PC-9 (cell line): ENCODE measurements around the gene MPI. TPM values are rescaled to one million over a fixed set of nuclear protein-coding genes. Genes with fewer than 3 reads are reported as not detected.

Experiments used
- BruUV-seq: library from RNA; stranded (reverse); fragments of 400-500 nt; replicated peaks from 2 replicates; lab custom pipeline; 2021; lab: Mats Ljungman, UMichigan
- CTCF ChIA-PET: fragments of 300-600 bp; sonication (Branson Sonifier 250); formaldehyde crosslinking; loops from one replicate; lab custom pipeline; 2022; ENCODE audit warnings: antibody characterized with exemption; lab: Charles Lee
- POLR2A ChIA-PET: fragments of 300-600 bp; sonication (Branson Sonifier 250); formaldehyde crosslinking; loops from one replicate; lab custom pipeline; 2022; ENCODE audit warnings: antibody characterized with exemption; ENCODE audit not compliant: unreplicated experiment; lab: Charles Lee
- DNase-seq, 2 experiments: peaks; one replicate each; pipeline versions ENCODE4 v3.0.0 to v3.0.0-alpha.2; 2015 to 2022; ENCODE audit warnings: mixed read lengths in 1 of 2
- H2AFZ ChIP-seq: fragments of 200-600 bp; sonication (generic); 2 replicates; pipeline ENCODE4 v1.8.1; 2017; ENCODE audit warnings: antibody characterized with exemption
- H3F3A ChIP-seq: fragments of 200-600 bp; sonication (generic); 2 replicates; pipeline ENCODE4 v1.8.1; 2017; ENCODE audit warnings: antibody characterized with exemption, mild to moderate bottlenecking, low read depth; ENCODE audit not compliant: insufficient read depth
- H3K27ac ChIP-seq: fragments of 200-600 bp; sonication (generic); 2 replicates; pipeline ENCODE4 v1.6.1; 2016; ENCODE audit warnings: mixed run types
- H3K27me3 ChIP-seq: fragments of 200-600 bp; sonication (generic); 2 replicates; pipeline ENCODE4 v1.6.1; 2016; ENCODE audit warnings: low read depth, mixed run types; ENCODE audit not compliant: insufficient read depth
- H3K36me3 ChIP-seq: fragments of 200-600 bp; sonication (generic); 2 replicates; pipeline ENCODE4 v1.6.1; 2016; ENCODE audit warnings: low read depth, mixed run types
- H3K4me1 ChIP-seq: fragments of 200-600 bp; sonication (generic); replicated peaks from 2 replicates; pipeline ENCODE4 v1.6.1; 2016; ENCODE audit warnings: mixed run types; ENCODE audit not compliant: insufficient read depth
- H3K4me2 ChIP-seq: fragments of 200-600 bp; sonication (generic); 2 replicates; pipeline ENCODE4 v1.6.1; 2017; ENCODE audit warnings: mixed run types
- H3K4me3 ChIP-seq: fragments of 200-600 bp; sonication (generic); 2 replicates; pipeline ENCODE4 v1.6.1; 2016; ENCODE audit warnings: mixed run types
- H3K79me2 ChIP-seq: fragments of 200-600 bp; sonication (generic); 2 replicates; pipeline ENCODE4 v1.6.1; 2017; ENCODE audit warnings: low read depth, mixed run types
- H3K9me2 ChIP-seq: fragments of 200-600 bp; sonication (generic); 2 replicates; pipeline ENCODE4 v1.8.1; 2017; ENCODE audit warnings: mild to moderate bottlenecking; ENCODE audit not compliant: insufficient read depth
- H3K9me3 ChIP-seq: fragments of 200-600 bp; sonication (generic); 2 replicates; pipeline ENCODE4 v1.8.1; 2016; ENCODE audit warnings: low read depth; ENCODE audit not compliant: insufficient read depth
- H4K20me1 ChIP-seq: fragments of 200-600 bp; sonication (generic); 2 replicates; pipeline ENCODE4 v1.8.1; 2017; ENCODE audit not compliant: insufficient read depth
- CTCF ChIP-seq: fragments of 200-600 bp; sonication (generic); conservative IDR thresholded peaks from 2 replicates; pipeline ENCODE4 v1.6.1; 2017; ENCODE audit warnings: mixed run types, antibody characterized with exemption, mild to moderate bottlenecking, moderate library complexity
- EZH2 ChIP-seq: fragments of 200-600 bp; sonication (generic); IDR thresholded peaks from 2 replicates; pipeline ENCODE4 v1.8.0; 2017; ENCODE audit warnings: antibody characterized with exemption, low read depth
- intact Hi-C: fragments of 100-400 bp; cut with micrococcal nuclease; formaldehyde crosslinking; loops from one replicate; pipeline ENCODE4 v1.10.0; 2022; ENCODE audit not compliant: unreplicated experiment
- total RNA-seq: library from RNA; stranded (reverse); gene quantifications from 2 replicates; pipeline ENCODE4 v1.2.3, GENCODE V29; 2021

The MPI gene
- total RNA-seq, 1 experiment from 2014 or later, result 22.5 TPM

GRCh38 chr15:74851960-74852359 lies 37.9 kb upstream of the MPI start:
- DNase-seq, result no peak
- POLR2A ChIA-PET, result no interaction called here
- Histone ChIP-seq H3K4me2 (no peak overlapping the region), H3K4me1 (peaks cover 6% of the 10 kb centered on the region), H3K36me3 (peaks cover 3% of the 10 kb centered on the region), H3K27ac (no peak overlapping the region), H3K4me3 (no peak overlapping the region), H3K9me2 (no peaks in the 10 kb centered on the region), H4K20me1 (peaks cover 12% of the 10 kb centered on the region; the same call in 1 of the 2 replicates), H2AFZ (no peak overlapping the region), H3K27me3 (no peaks in the 10 kb centered on the region), H3K9me3 (no peaks in the 10 kb centered on the region), H3F3A (peaks cover 18% of the 10 kb centered on the region; the same call in 1 of the 2 replicates), H3K79me2 (peaks cover 5% of the 10 kb centered on the region; the same call in 1 of the 2 replicates)
- TF ChIP-seq EZH2 (no peak), CTCF (no peak)
- BruUV-seq, result no TSS peak
- CTCF ChIA-PET, result no interaction called here
- intact Hi-C loops, result no loop called here

DNA sequence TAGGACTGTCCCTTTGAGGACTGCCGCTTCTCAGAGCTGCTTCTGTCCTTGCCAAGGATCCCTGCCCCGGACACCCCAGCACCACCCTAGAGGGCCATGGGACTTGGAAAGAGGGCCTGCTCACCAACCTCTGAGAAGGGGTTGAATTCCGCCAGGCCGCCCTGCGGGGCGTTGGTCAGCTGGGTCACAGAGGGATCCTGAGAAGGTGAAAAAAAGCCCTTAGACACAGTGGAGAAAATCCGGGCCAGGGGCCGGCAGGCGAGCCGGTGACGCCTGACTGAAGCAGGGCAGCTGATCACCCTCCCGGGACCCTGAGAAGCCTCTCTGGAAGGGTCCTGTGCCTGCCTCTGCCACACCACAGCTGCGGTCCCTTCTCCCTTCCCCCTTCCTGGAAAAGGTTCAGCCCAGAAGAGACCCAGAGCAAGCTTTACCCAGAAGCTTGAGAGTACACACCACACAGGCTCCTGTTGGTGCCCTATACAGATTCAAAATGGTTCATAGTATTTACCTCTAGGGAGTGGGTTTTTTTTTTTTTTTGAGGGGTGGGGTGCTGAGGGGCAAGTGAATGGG lies 35.3 kb upstream of the MPI start:
- CTCF ChIA-PET, result no interaction called here
- no peaks in the 10 kb centered on the region for H3K9me2 ChIP-seq
- no peak for DNase-seq
- H3K4me3 ChIP-seq, result no peak overlapping the region
- H3K4me1 ChIP-seq, result peaks cover 21% of the 10 kb centered on the region
- H3K79me2 ChIP-seq, result peaks cover 10% of the 10 kb centered on the region
- H2AFZ ChIP-seq, result no peak overlapping the region
- H3K4me2 ChIP-seq, result no peak overlapping the region
- POLR2A ChIA-PET, result no interaction called here
- TF ChIP-seq CTCF, result no peak
- no peak for TF ChIP-seq EZH2
- H3K27ac ChIP-seq, result no peak overlapping the region
- peaks cover 17% of the 10 kb centered on the region; the same call in 1 of the 2 replicates for H3F3A ChIP-seq
- no peaks in the 10 kb centered on the region for H3K27me3 ChIP-seq
- peaks cover 3% of the 10 kb centered on the region; the same call in 1 of the 2 replicates for H3K36me3 ChIP-seq
- no TSS peak for BruUV-seq
- intact Hi-C loops, result loop anchor here (5.0 kb wide), 1 partner anchor 43 kb away; no protein-coding TSS in a partner anchor
- H3K9me3 ChIP-seq, result no peaks in the 10 kb centered on the region
- peaks cover 21% of the 10 kb centered on the region; the same call in 1 of the 2 replicates for H4K20me1 ChIP-seq

DNA sequence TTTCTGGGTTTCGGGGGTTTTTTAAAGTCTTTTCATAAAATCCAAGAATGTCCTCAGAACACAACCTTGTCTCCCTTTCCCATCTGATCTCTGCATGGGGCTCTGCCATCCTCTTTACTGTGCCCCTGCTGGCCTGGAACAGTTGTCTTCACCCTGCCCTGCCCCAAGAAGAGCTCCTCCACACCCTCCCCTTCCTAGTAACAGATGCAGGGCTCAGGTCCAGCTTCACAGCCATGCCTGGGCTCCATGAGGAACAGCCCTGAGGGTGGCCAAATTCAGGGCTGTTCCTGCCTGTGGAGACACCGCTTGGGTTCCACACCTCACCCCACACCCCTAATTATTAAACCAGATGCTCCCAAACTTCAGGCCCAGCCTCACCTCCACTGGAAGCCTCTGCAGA lies 34.0 kb upstream of the MPI start:
- Histone ChIP-seq H3K27ac (no peak overlapping the region), H3K9me3 (no peaks in the 10 kb centered on the region), H3K4me2 (no peak overlapping the region), H3F3A (peaks cover 17% of the 10 kb centered on the region; the same call in 1 of the 2 replicates), H3K27me3 (no peaks in the 10 kb centered on the region), H4K20me1 (peaks cover 21% of the 10 kb centered on the region; the same call in 1 of the 2 replicates), H3K36me3 (peaks cover 3% of the 10 kb centered on the region; the same call in 1 of the 2 replicates), H3K79me2 (peaks cover 14% of the 10 kb centered on the region), H3K4me1 (peaks cover 21% of the 10 kb centered on the region), H2AFZ (no peak overlapping the region), H3K4me3 (no peak overlapping the region), H3K9me2 (no peaks in the 10 kb centered on the region)
- BruUV-seq, result no TSS peak
- intact Hi-C loops, result loop anchor here (5.0 kb wide), 1 partner anchor 41 kb away; no protein-coding TSS in a partner anchor
- CTCF ChIA-PET, result interaction anchor here (0.6 to 0.7 kb wide), 3 partner anchors 8 to 176 kb away, joined by 4 to 15 read pairs (median 4); no protein-coding TSS in a partner anchor
- POLR2A ChIA-PET, result no interaction called here
- no peak for DNase-seq
- TF ChIP-seq CTCF, result no peak
